ELR (cell line): ENCODE data around the gene DOP1A.
A peak's percentile ranks its signal among the peaks of the same experiment; 100 is the strongest.

Experiments
- DNase-seq: peaks from one replicate; pipeline ENCODE4 v3.0.0-alpha.2; 2015; ENCODE audit warnings: low read depth

The DOP1A gene

GRCh38 chr6:83071707-83072106, 4.2 kb downstream of the DOP1A start:
- DNase-seq = no peak

GRCh38 chr6:83072726-83073125, 5.3 kb downstream of the DOP1A start:
- DNase-seq = no peak

- no peak for DNase-seq
These were observed 6.1 kb downstream of the DOP1A start for GRCh38 chr6:83073615-83074014.

- DNase-seq = no peak
These were observed 16.0 kb downstream of the DOP1A start for GRCh38 chr6:83083476-83083875.

GRCh38 chr6:83086751-83087150, 19.3 kb downstream of the DOP1A start:
- no peak for DNase-seq

GRCh38 chr6:83092756-83093399, 25.4 kb downstream of the DOP1A start:
- DNase-seq = peak; percentile 33

- peak; percentile 8 for DNase-seq
These were observed 29.3 kb downstream of the DOP1A start for GRCh38 chr6:83096791-83097190.

GRCh38 chr6:83097204-83097603, 29.7 kb downstream of the DOP1A start:
- no peak for DNase-seq

GRCh38 chr6:83097675-83098074, 30.2 kb downstream of the DOP1A start:
- no peak for DNase-seq

GRCh38 chr6:83098589-83098988, 31.1 kb downstream of the DOP1A start:
- no peak for DNase-seq

GRCh38 chr6:83108378-83108777, 40.9 kb downstream of the DOP1A start:
- no peak for DNase-seq

- no peak for DNase-seq
These were observed 45.8 kb downstream of the DOP1A start for GRCh38 chr6:83113258-83113657.

GRCh38 chr6:83114164-83114563, 46.7 kb downstream of the DOP1A start:
- peak; percentile 18 for DNase-seq

- DNase-seq = no peak
These were observed 50.3 kb downstream of the DOP1A start for GRCh38 chr6:83117802-83118201.

- peak; percentile 49 for DNase-seq
These were observed 52.4 kb downstream of the DOP1A start for GRCh38 chr6:83119742-83120300.

- DNase-seq = no peak
These were observed 57.1 kb downstream of the DOP1A start for GRCh38 chr6:83124553-83124952.

- DNase-seq = no peak
These were observed 58.0 kb downstream of the DOP1A start for GRCh38 chr6:83125425-83125824.

GRCh38 chr6:83126223-83126622, 58.8 kb downstream of the DOP1A start:
- DNase-seq = no peak

- DNase-seq = no peak
These were observed 59.3 kb downstream of the DOP1A start for GRCh38 chr6:83126807-83127206.

GRCh38 chr6:83127258-83127657, 59.8 kb downstream of the DOP1A start:
- no peak for DNase-seq

GRCh38 chr6:83127976-83128375, 60.5 kb downstream of the DOP1A start:
- DNase-seq = peak; percentile 13

GRCh38 chr6:83132121-83132520, 64.7 kb downstream of the DOP1A start:
- DNase-seq = no peak

- DNase-seq = no peak
These were observed 70.7 kb downstream of the DOP1A start for GRCh38 chr6:83138118-83138722.

GRCh38 chr6:83138758-83139157, 71.3 kb downstream of the DOP1A start:
- DNase-seq = no peak
